ENCODE results near the gene FGF22.
"Not testable (repeated sequence)": the region's sequence is repeated elsewhere in the genome, so short reads cannot be mapped to it uniquely, and the experiment has no call there.

FGF22 gene

DNA sequence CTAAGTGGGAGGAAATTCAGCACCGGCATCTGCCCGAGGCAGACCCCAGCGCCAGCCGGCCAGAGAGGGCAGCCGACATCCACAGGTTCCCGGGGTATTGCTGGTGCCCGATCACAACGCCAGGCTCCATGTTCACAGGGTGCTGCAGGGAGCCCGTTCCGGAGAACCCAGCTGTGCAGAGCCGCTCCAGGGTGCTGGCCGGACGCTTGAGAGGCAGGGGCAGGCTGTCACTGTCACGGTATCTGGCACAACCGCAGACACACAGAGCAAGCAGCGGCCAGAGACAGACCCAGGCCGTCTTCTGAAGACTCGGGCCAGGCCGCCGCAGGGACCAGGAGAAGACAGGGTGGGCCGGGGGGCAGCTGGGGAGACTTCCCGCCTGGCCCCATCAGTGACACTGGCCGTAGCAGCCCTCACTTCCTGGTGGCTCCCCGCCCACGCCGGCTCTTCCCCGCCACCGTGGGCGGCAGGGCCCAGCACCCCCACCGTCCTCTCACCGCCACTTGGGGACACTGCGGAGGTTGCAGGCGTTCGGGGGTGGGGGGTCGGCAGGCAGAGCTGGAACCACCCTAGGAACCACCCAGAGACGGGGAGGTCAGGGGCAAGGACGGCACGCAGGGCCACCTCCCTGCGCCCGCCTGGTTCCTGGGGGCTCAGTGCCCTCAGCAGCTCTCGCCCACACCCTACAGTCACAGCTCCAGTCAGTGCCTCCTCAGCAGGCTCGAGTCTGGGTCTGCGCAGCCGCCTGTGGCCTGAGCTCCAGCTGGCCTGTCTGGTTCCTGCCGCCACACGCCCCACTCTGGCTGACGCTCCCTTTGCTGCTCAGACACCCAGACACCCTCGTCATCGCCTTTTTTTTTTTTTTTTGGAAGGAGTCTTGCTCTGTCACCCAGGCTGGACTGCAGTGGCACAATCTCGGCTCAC, 19.5 kb downstream of the FGF22 start:
- no peak for DNase-seq (ENCODE audit: low read depth in 3 of 3)

GRCh38 chr19:660793-661426, 21.2 kb downstream of the FGF22 start:
- no peak for DNase-seq (ENCODE audit: low read depth in 3 of 3)

DNA sequence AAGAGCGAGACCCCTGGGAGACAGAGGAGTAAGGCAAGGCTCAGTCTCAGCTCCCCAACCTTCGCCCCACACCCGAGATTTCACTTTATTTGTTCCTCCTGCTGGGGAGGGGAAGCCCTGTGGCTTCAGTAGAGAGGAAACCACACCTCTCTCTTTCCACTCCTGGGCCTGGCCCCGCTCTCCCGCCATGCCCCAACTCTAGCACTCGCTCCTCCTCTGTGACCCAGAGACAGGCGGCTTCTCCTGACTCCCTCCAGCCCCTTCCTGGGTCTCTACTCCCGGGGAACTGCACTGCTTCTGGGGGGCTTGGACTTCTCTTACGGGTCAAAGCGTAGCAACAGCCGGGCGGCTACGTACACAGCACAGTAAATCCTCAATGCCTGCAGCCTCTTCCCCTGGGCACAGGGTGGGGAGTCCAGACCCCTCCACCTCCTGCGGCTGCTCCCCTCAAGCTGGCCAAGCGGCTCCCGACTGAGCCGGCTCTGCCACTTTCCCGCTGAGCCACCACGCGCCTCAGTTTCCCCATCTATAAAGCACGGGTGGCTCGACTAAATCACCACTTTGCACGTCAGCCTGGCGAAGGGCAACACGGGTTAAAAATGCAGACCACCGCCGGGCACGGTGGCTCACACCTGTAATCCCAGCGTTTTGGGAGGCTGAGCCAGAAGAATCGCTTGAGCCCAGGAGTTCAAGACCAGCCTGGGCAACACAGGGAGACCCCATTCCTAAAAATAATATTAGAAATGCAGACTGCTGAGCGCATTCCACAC, 21.9 kb downstream of the FGF22 start:
- peak; percentile 28 to 57 (median 48) for DNase-seq (ENCODE audit: low read depth in 3 of 3)

- DNase-seq (ENCODE audit: low read depth in 3 of 3), result peak; percentile 35 to 63 (median 49)
These were observed 22.7 kb downstream of the FGF22 start for GRCh38 chr19:662207-662961.

DNA sequence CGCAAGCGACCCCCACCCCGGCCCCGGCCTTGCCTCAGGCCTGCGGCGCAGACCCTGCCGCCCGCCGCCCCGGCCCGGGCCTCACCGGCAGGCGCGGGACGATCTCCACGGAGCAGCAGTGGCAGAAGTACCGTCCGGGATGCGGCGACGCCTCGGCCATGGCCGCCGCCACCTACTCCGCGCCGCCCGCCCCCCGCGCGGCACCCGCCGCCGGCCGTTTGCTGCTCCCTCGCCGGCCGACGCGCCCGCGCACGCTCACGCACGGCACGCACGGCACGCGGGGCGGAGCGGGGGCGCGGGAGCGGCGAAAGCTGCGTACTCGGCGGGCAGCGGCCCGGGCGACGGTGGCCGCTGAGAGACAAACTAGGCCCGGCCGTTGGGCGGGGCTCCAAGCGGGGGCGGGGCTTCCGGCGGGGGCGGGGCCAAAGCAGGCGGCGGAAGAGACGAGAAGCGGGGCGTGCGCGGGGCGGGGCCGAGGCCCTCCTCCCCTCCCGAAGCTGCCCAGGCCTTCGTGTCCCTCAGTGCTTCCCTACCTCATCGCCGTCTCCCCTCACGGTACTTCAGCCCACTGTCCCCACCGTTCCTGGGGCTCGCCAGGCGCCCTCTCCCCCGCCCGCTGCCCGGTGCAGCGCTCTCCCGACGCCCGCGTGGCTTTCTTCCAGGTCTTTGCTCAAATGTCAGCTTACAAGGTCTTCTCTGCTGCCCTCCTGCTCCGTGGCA, 23.4 kb downstream of the FGF22 start, which contains the start of gene RNF126:
RNF126 (minus strand) TSS at position 253 of the 720 bp plus-strand sequence; CDS start at position 160, 93 bp downstream.
- DNase-seq (ENCODE audit: low read depth in 3 of 3), result peak; percentile 89 to 96 (median 94)

DNA sequence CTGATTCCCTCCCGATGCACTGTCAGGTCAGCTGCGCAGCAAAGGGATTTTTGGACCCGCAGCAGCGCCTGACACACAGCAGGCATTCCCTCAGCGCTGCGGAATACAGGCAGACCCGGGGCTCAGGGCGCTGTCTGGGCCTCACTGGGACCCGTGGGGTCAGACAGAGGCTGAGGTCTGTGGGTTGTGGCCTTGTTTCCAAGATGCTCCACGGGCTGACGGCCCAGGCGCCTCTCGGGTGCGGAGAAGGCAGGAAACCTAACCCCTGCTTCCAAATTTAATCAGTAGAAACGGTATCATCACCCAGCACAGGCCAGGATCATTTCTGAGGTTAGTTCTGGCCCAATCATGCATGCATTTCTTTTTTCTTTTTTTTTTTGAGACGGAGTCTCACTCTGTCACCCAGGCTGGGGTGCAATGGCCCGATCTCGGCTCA, 24.0 kb downstream of the FGF22 start:
- DNase-seq (ENCODE audit: low read depth in 3 of 3), result no peak

DNA sequence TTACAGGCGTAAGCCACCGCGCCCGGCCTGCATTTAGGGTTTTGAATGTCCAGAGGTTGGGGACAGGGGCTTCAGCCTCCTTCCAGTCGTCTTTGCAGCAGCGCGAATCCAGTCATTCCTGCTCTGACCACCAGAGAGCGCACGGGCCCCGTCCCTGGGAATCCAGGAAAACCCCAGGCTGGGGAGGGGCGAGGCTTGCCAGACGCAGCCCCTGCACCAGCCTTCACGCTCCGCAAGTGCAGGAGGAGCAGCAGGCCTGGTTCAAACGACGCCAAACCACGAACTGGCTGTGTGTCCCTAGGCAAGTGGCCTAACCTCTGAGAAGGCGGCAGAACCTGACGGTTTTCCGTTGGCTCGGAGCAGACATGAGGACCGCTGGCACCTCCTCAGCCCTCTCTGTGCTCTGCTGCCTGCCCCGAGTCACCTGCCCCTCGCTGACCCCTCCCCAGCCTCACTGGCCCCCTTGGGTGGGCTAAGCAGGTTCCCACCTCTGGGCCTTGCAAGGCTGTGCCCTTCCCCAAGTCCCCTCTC, 25.3 kb downstream of the FGF22 start:
- DNase-seq (ENCODE audit: low read depth in 3 of 3), result peak; percentile 61 to 83 (median 77)

GRCh38 chr19:666985-667573, 27.4 kb downstream of the FGF22 start:
- DNase-seq (ENCODE audit: low read depth in 3 of 3), result not testable (repeated sequence)

DNA sequence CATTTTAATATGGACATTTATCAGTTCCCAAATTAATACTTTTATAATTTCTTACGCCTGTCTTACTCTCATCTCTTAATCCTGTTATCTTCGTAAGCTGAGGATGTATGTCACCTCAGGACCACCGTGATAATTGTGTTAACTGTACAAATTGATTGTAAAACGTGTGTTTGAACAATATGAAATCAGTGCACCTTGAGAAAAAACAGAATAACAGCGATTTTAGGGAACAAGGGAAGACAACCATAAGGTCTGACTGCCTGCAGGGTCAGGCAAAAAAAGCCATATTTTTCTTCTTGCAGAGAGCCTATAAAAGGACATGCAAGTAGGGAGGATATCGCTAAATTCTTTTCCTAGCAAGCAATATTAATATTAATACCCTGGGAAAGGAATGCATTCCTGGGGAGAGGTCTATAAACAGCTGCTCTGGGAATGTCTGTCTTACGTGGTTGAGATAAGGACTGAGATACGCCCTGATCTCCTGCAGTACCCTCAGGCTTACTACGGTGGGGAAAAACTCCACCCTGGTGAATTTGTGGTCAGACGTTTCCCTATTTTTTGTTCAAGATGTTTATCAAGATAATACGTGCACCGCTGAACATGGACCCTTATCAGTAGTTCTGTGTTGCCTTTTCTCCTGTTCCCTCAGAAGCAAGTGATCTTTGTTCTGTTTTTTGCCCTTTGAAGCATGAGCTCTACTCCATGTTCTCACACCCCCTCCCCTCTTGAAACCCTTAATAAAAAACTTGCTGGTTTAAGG, 29.2 kb downstream of the FGF22 start:
- not testable (repeated sequence) for DNase-seq (ENCODE audit: low read depth in 3 of 3)

DNA sequence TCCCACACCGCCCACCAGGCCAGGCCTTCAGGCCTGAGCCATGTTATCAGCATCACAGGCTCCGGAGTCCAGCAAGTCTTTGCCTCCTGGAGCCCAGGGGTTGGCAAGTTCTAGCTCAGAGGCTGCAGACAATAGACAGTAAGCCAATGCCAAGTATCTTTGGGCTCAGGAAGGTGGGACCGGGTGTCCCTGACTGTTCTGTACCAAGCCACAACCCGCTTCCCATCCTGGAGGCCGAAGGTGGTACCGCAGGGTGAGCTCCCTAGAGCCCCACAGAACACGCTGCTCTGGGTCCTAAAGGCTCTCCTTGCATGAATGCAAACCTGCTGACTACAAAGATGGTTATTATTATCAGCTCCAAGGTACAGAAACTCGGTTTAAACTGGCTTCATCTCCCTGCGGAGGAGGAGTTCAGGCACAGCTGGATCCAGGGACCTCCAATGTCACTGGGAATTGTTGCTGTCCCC, 31.0 kb downstream of the FGF22 start:
- no peak for DNase-seq (ENCODE audit: low read depth in 3 of 3)

- DNase-seq (ENCODE audit: low read depth in 3 of 3), result no peak
These were observed 34.8 kb downstream of the FGF22 start for GRCh38 chr19:674282-675151.

GRCh38 chr19:676007-676338, 36.3 kb downstream of the FGF22 start:
- no peak for DNase-seq (ENCODE audit: low read depth in 3 of 3)

- no peak for DNase-seq (ENCODE audit: low read depth in 3 of 3)
These were observed 36.8 kb downstream of the FGF22 start, which contains the start of gene FSTL3 for GRCh38 chr19:676339-677105. FSTL3 (plus strand) TSS chr19:676392; CDS start chr19:676424, 32 bp downstream.

GRCh38 chr19:677201-677600, 37.5 kb downstream of the FGF22 start:
- no peak for DNase-seq (ENCODE audit: low read depth in 3 of 3)

- no peak for DNase-seq (ENCODE audit: low read depth in 3 of 3)
These were observed 38.1 kb downstream of the FGF22 start for GRCh38 chr19:677601-678436.

DNA sequence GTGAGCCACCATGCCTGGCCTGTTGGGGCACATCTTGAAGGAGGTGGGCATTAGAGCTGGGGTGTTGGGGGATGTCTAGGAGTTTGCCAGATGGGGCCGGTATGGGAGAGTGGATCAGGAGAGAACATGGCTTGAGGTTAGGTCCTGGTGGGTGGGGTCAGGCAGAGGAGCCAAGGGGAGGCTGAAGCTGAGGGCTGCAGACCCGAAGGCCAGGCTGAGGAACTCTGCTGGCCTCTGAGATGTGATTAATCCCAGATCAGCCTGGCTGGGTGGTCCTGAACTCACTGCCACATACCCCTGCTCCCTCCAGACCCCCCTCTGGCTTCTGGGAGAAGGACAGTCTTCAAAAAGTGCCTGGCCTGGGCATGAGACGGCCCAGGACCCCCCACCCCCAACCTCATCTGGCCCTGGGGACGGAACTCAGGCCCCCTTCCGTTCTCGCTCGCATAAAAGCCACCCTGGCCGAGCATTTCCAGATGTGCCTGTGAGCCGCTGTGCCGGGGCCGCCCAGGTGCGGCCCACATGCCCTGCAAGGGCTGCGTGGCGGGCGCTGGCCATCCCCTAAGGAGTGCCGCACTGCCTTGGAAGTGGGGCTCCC, 39.2 kb downstream of the FGF22 start:
- DNase-seq (ENCODE audit: low read depth in 3 of 3), result no peak
